GM18951 (cell line): Measurements from ENCODE around the gene PSMB11.

Source experiments
- POLR2A ChIP-seq: IDR thresholded peaks from 4 replicates; pipeline ENCODE4 v1.6.1; 2011; ENCODE audit warnings: mild to moderate bottlenecking; ENCODE audit not compliant: insufficient read length, insufficient read depth; ENCODE audit errors: extremely low read depth
- in situ Hi-C: fragments of 300-500 bp; cut with MboI; formaldehyde crosslinking; loops from one replicate; pipeline ENCODE4 v1.12.0; 2022; ENCODE audit warnings: low sequenced_read_pairs, mixed read lengths, inconsistent platforms; ENCODE audit not compliant: unreplicated experiment

The PSMB11 gene

GRCh38 chr14:23043145-23043544 lies 1.1 kb downstream of the PSMB11 start:
- no peak for TF ChIP-seq POLR2A
- in situ Hi-C loops: no loop called here

GRCh38 chr14:23043754-23044153 lies 1.7 kb downstream of the PSMB11 start:
- in situ Hi-C loops: no loop called here

GRCh38 chr14:23044840-23045239 lies 2.8 kb downstream of the PSMB11 start:
- in situ Hi-C loops: no loop called here
- TF ChIP-seq POLR2A: no peak

More at GRCh38 chr14:23043754-23044153, 1.7 kb downstream of the PSMB11 start:
- TF ChIP-seq POLR2A: no peak

GRCh38 chr14:23045419-23046357 lies 3.7 kb downstream of the PSMB11 start:
- in situ Hi-C loops: no loop called here
- TF ChIP-seq POLR2A: no peak

GRCh38 chr14:23047034-23047634 lies 5.1 kb downstream of the PSMB11 start:
- in situ Hi-C loops: no loop called here
- TF ChIP-seq POLR2A: no peak

- no peak for TF ChIP-seq POLR2A
- in situ Hi-C loops: no loop called here
These were observed 6.0 kb downstream of the PSMB11 start for GRCh38 chr14:23047751-23048693.

- in situ Hi-C loops: no loop called here
- TF ChIP-seq POLR2A: no peak
These were observed 7.0 kb downstream of the PSMB11 start for GRCh38 chr14:23049011-23049410.

GRCh38 chr14:23051141-23052057 lies 9.4 kb downstream of the PSMB11 start:
- in situ Hi-C loops: loop anchor here (5.0 to 25.0 kb wide), 2 partner anchors 59 to 489 kb away; no protein-coding TSS in a partner anchor
- no peak for TF ChIP-seq POLR2A

GRCh38 chr14:23052182-23052623 lies 10.2 kb downstream of the PSMB11 start:
- in situ Hi-C loops: loop anchor here (5.0 to 25.0 kb wide), 2 partner anchors 60 to 490 kb away; no protein-coding TSS in a partner anchor
- TF ChIP-seq POLR2A: no peak

GRCh38 chr14:23052671-23053070 lies 10.7 kb downstream of the PSMB11 start:
- in situ Hi-C loops: loop anchor here (5.0 to 25.0 kb wide), 2 partner anchors 60 to 490 kb away; no protein-coding TSS in a partner anchor
- TF ChIP-seq POLR2A: no peak

GRCh38 chr14:23053426-23053825 lies 11.4 kb downstream of the PSMB11 start:
- in situ Hi-C loops: loop anchor here (5.0 to 25.0 kb wide), 2 partner anchors 61 to 491 kb away; no protein-coding TSS in a partner anchor

GRCh38 chr14:23054000-23054811 lies 12.2 kb downstream of the PSMB11 start:
- in situ Hi-C loops: loop anchor here (5.0 to 25.0 kb wide), 2 partner anchors 62 to 492 kb away; no protein-coding TSS in a partner anchor
- no peak for TF ChIP-seq POLR2A

More at GRCh38 chr14:23053426-23053825, 11.4 kb downstream of the PSMB11 start:
- no peak for TF ChIP-seq POLR2A
